ENCODE data around the gene RAP1GAP2.
"Not testable (repeated sequence)": the region's sequence is repeated elsewhere in the genome, so short reads cannot be mapped to it uniquely, and the experiment has no call there.

RAP1GAP2 gene

GRCh38 chr17:2814481-2815341 is 18.5 kb downstream of the RAP1GAP2 start:
- no peak for DNase-seq (ENCODE audit: low spot score)

GRCh38 chr17:2815781-2816185 is 19.5 kb downstream of the RAP1GAP2 start:
- no peak overlapping the region for H3K27ac ChIP-seq

More at GRCh38 chr17:2814481-2815341, 18.5 kb downstream of the RAP1GAP2 start:
- no peak for TF ChIP-seq CTCF (IDR thresholded peaks at IDR 0.05)
- Histone ChIP-seq H3K4me3 (peak overlapping the region; percentile 30), H3K27ac (no peak overlapping the region)

GRCh38 chr17:2816688-2817087 is 20.4 kb downstream of the RAP1GAP2 start:
- TF ChIP-seq CTCF (IDR thresholded peaks at IDR 0.05), result no peak
- Histone ChIP-seq H3K4me3 (no peak overlapping the region), H3K27ac (no peak overlapping the region)
- no peak for DNase-seq (ENCODE audit: low spot score)

More at GRCh38 chr17:2815781-2816185, 19.5 kb downstream of the RAP1GAP2 start:
- no peak overlapping the region for H3K4me3 ChIP-seq
- TF ChIP-seq CTCF (IDR thresholded peaks at IDR 0.05), result no peak
- no peak for DNase-seq (ENCODE audit: low spot score)

GRCh38 chr17:2819294-2819693 is 23.1 kb downstream of the RAP1GAP2 start:
- not testable (repeated sequence) for H3K4me3 ChIP-seq; DNase-seq (ENCODE audit: low spot score); H3K27ac ChIP-seq

GRCh38 chr17:2819921-2820501 is 23.8 kb downstream of the RAP1GAP2 start:
- DNase-seq (ENCODE audit: low spot score), result no peak
- Histone ChIP-seq H3K27ac (no peak overlapping the region), H3K4me3 (no peak overlapping the region)
- TF ChIP-seq CTCF (IDR thresholded peaks at IDR 0.05), result no peak

- no peak for DNase-seq (ENCODE audit: low spot score)
- Histone ChIP-seq H3K27ac (no peak overlapping the region), H3K4me3 (no peak overlapping the region)
- no peak for TF ChIP-seq CTCF (IDR thresholded peaks at IDR 0.05)
Observed at GRCh38 chr17:2821868-2822267, 25.6 kb downstream of the RAP1GAP2 start.

GRCh38 chr17:2822358-2822757 is 26.1 kb downstream of the RAP1GAP2 start:
- no peak for DNase-seq (ENCODE audit: low spot score)
- no peak for TF ChIP-seq CTCF (IDR thresholded peaks at IDR 0.05)
- no peak overlapping the region for H3K4me3 ChIP-seq
- H3K27ac ChIP-seq, result no peak overlapping the region

Measured in coronary artery (tissue), 2 donors.